Spleen (tissue), 11 donors: ENCODE data around the gene LGALS13. TPM values are rescaled to one million over a fixed set of nuclear protein-coding genes. Genes with fewer than 3 reads are reported as not detected.

Experiments
- DNase-seq: peaks from one replicate; pipeline ENCODE4 v3.0.0-alpha.2; 2020
- H3K27ac ChIP-seq, 8 donors: fragments of 200-600 bp; sonication (generic) in 7 of 8; 1 replicate in 4 of 8; 2 replicates in 4 of 8; pipeline versions ENCODE4 v1.5.0 to v1.8.0; 2016 to 2021; ENCODE audit warnings: inconsistent platforms in 4 of 8, mild to moderate bottlenecking in 4 of 8, moderate library complexity in 1 of 8
- H3K27me3 ChIP-seq, 7 donors: fragments of 200-600 bp; sonication (generic) in 6 of 7; replicated peaks in 1 of 7; 1 replicate in 4 of 7; 2 replicates in 3 of 7; pipeline versions ENCODE4 v1.5.0 to v1.8.0; 2016 to 2021; ENCODE audit warnings: inconsistent platforms in 3 of 7, mild to moderate bottlenecking in 1 of 7
- H3K36me3 ChIP-seq, 6 donors: fragments of 200-600 bp; sonication (generic) in 5 of 6; 1 replicate in 4 of 6; 2 replicates in 2 of 6; pipeline versions ENCODE4 v1.5.0 to v1.8.0; 2016 to 2021; ENCODE audit warnings: inconsistent platforms in 2 of 6
- H3K4me1 ChIP-seq, 6 donors: fragments of 200-600 bp; sonication (generic) in 5 of 6; 1 replicate in 3 of 6; 2 replicates in 3 of 6; pipeline versions ENCODE4 v1.5.0 to v1.8.0; 2016 to 2021; ENCODE audit warnings: inconsistent platforms in 3 of 6
- H3K4me3 ChIP-seq, 8 donors: fragments of 200-600 bp; sonication (generic) in 7 of 8; 1 replicate in 4 of 8; 2 replicates in 4 of 8; pipeline versions ENCODE4 v1.5.0 to v1.8.0; 2016 to 2021; ENCODE audit warnings: inconsistent platforms in 4 of 8, mild to moderate bottlenecking in 4 of 8, moderate library complexity in 2 of 8
- H3K9me3 ChIP-seq, 8 donors: fragments of 200-600 bp; sonication (generic) in 7 of 8; 1 replicate in 4 of 8; 2 replicates in 4 of 8; pipeline versions ENCODE4 v1.5.0 to v1.8.0; 2016 to 2021; ENCODE audit warnings: inconsistent platforms in 4 of 8
- CTCF ChIP-seq, 11 experiments: fragments of 200-600 bp in 7 of 11; fragments of 450-650 bp in 4 of 11; sonication (generic) in 4 of 11; IDR thresholded peaks in 8 of 11; conservative IDR thresholded peaks in 3 of 11; 1 replicate in 7 of 11; 2 replicates in 4 of 11; pipeline versions ENCODE4 v1.4.0 to v1.8.0; 2016 to 2021; ENCODE audit warnings: antibody characterized with exemption in 11 of 11, inconsistent platforms in 4 of 11, mild to moderate bottlenecking in 1 of 11
- POLR2A ChIP-seq, 3 donors: fragments of 450-650 bp; IDR thresholded peaks; one replicate each; pipeline ENCODE4 v1.5.1; 2017; ENCODE audit warnings: antibody characterized with exemption in 3 of 3, mild to moderate bottlenecking in 1 of 3
- POLR2AphosphoS5 ChIP-seq, 3 donors: sonication (generic); formaldehyde crosslinking; IDR thresholded peaks; one replicate each; pipeline ENCODE4 v1.5.1; 2017; ENCODE audit warnings: antibody characterized with exemption in 3 of 3
- WGBS, 5 donors: extraction: QIAGEN DNeasy Blood & Tissue Kit in 3 of 5; methylation state at CpG; one replicate each; pipeline versions ENCODE4 v1.1.5 to v1.1.7; 2013 to 2018; 5-methylcytosine and 5-hydroxymethylcytosine counted together
- intact Hi-C: fragments of 100-400 bp; cut with DNase I; formaldehyde crosslinking; loops from one replicate; pipeline ENCODE4 v1.15.0; 2023; ENCODE audit warnings: low total_unique reads
- polyA plus RNA-seq, 3 donors: library from polyadenylated mRNA; stranded (reverse); fragments of 200-250 nt; gene quantifications; one replicate each; pipeline ENCODE4 v1.2.1, GENCODE V29; 2013
- total RNA-seq, 7 donors: library from RNA; depleted of rRNA in 3 of 7; stranded (reverse); fragments of >200 nt in 3 of 7; fragmentation: NEBNext Ultra II Directional in 4 of 7; extraction: Animal tissue kit (Norgen Biotek cat#: 25700) in 4 of 7; gene quantifications; one replicate each; pipeline versions ENCODE4 v1.1.0 to v1.2.1, GENCODE V29; 2016 to 2021
- donor health status: healthy with polysubstance abuse.
- donor health status: DM: no; HTN: no; CAD: no; lungs with moderate emphysema.
- donor health status: DM: no; HTN: no; CAD: no.
- donor health status: Bipolar disorder and iron deficiency.
- donor health status: healthy.
- donor health status: DM: no; HTN: no; CAD: no.
- donor health status: DM: yes; HTN: yes; CAD: no.

Gene LGALS13
- total and polyA plus RNA-seq, 10 donors, result not detected

DNA sequence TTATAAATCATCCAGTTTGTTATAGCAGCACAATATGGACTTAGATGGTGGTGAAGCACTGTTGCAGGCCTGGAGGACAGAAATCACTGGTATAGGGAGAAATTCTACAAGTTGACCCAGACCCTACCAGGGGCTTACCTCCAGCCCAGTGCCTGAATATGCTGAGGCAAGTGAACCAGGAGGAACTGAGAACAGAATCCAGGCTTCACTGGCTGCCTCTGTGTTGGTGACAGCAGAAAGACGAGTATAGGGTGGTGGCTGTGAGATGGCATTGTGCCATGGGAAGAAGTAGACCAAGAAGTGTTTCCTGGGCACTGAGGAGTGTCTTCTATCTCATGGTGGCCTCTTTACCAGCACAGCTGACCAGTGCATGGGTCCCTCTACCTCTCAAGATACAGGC, 46.4 kb upstream of the LGALS13 start:
- Histone ChIP-seq H3K9me3 (no peaks in the 10 kb centered on the region), H3K27me3 (peaks cover 0 to 3% (median 0%) of the 10 kb centered on the region in 7 donors), H3K36me3 (no peaks in the 10 kb centered on the region), H3K4me3 (no peak overlapping the region), H3K4me1 (peaks cover 0 to 48% (median 28%) of the 10 kb centered on the region in 6 donors), H3K27ac (peak overlapping the region in 1 of 8 donors; percentile 20)
- TF ChIP-seq CTCF (IDR thresholded peaks at IDR 0.05 in 8 of 11, conservative IDR thresholded peaks at IDR 0.05 in 3 of 11) (no peak), POLR2A (IDR thresholded peaks at IDR 0.05) (no peak), POLR2AphosphoS5 (IDR thresholded peaks at IDR 0.05) (no peak)
- intact Hi-C loops, result loop anchor here (10.0 kb wide), 1 partner anchor 209 kb away; no protein-coding TSS in a partner anchor
- 30 to 51% (median 45%) methylated on average over 1 of the region's 1 CpG for WGBS, 5 donors
- DNase-seq, result no peak

- WGBS, 5 donors, result 63 to 74% (median 70%) methylated on average over 5 of the region's 5 CpGs
- intact Hi-C loops, result loop anchor here (10.0 kb wide), 1 partner anchor 207 kb away; no protein-coding TSS in a partner anchor
- Histone ChIP-seq H3K27ac (peak overlapping the region; percentile 44 to 82 (median 58)), H3K4me3 (peak overlapping the region in 1 of 8 donors; percentile 43), H3K9me3 (no peaks in the 10 kb centered on the region), H3K36me3 (no peaks in the 10 kb centered on the region), H3K27me3 (peaks cover 0 to 3% (median 0%) of the 10 kb centered on the region in 7 donors), H3K4me1 (peaks cover 0 to 28% (median 13%) of the 10 kb centered on the region in 6 donors)
- TF ChIP-seq CTCF (IDR thresholded peaks at IDR 0.05 in 8 of 11, conservative IDR thresholded peaks at IDR 0.05 in 3 of 11) (no peak), POLR2A (IDR thresholded peaks at IDR 0.05) (no peak), POLR2AphosphoS5 (IDR thresholded peaks at IDR 0.05) (no peak)
- DNase-seq, result no peak
Observed at GRCh38 chr19:39557811-39558623, 44.3 kb upstream of the LGALS13 start.

- 64 to 66% (median 65%) methylated on average over 6 of the region's 6 CpGs for WGBS, 5 donors
- H3K4me3 ChIP-seq, result peak overlapping the region in 1 of 8 donors; percentile 43
- no peaks in the 10 kb centered on the region for H3K27me3 ChIP-seq
- intact Hi-C loops, result loop anchor here (10.0 kb wide), 1 partner anchor 206 kb away; no protein-coding TSS in a partner anchor
- TF ChIP-seq CTCF (IDR thresholded peaks at IDR 0.05 in 8 of 11, conservative IDR thresholded peaks at IDR 0.05 in 3 of 11) (no peak), POLR2AphosphoS5 (IDR thresholded peaks at IDR 0.05) (no peak), POLR2A (IDR thresholded peaks at IDR 0.05) (no peak)
- peak overlapping the region; percentile 44 to 82 (median 58) for H3K27ac ChIP-seq
- H3K9me3 ChIP-seq, result no peaks in the 10 kb centered on the region
- no peaks in the 10 kb centered on the region for H3K36me3 ChIP-seq
- H3K4me1 ChIP-seq, result peaks cover 0 to 24% (median 12%) of the 10 kb centered on the region in 6 donors
- DNase-seq, result no peak
Observed at GRCh38 chr19:39558624-39559117, 43.7 kb upstream of the LGALS13 start.

GRCh38 chr19:39563408-39563807, 38.9 kb upstream of the LGALS13 start:
- TF ChIP-seq POLR2A (IDR thresholded peaks at IDR 0.05) (no peak), CTCF (IDR thresholded peaks at IDR 0.05 in 8 of 11, conservative IDR thresholded peaks at IDR 0.05 in 3 of 11) (no peak), POLR2AphosphoS5 (IDR thresholded peaks at IDR 0.05) (no peak)
- no peaks in the 10 kb centered on the region for H3K9me3 ChIP-seq
- no peak overlapping the region for H3K4me3 ChIP-seq
- intact Hi-C loops, result no loop called here
- no peak overlapping the region for H3K27ac ChIP-seq
- no peak for DNase-seq
- H3K27me3 ChIP-seq, result peaks cover 0 to 19% (median 0%) of the 10 kb centered on the region in 7 donors
- peaks cover 0 to 10% (median 3%) of the 10 kb centered on the region in 6 donors for H3K4me1 ChIP-seq
- 74 to 89% (median 89%) methylated on average over 2 of the region's 2 CpGs for WGBS, 5 donors
- H3K36me3 ChIP-seq, result no peaks in the 10 kb centered on the region
